ENCODE measurements around the gene SLC15A5.

DNA sequence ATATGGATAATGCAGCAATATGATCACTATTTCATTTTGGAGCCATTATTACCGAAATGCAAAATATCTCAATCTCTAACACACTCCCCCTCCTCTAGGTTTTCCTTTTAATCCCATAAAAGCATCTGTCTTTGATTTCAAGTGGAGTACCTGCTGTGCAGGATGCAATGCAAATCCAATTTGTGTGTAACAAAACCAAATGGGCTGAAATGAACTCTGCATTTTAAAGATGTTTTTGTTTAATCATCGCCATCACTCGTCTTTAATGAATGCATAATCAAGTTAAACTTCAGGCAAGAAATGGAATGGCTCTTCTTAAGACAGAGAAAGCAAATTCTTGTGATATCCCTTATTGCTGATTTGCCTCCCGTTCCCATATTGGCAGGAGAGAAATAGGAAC is 114.3 kb downstream of the SLC15A5 start:
- TF ChIP-seq, protein P1, sequence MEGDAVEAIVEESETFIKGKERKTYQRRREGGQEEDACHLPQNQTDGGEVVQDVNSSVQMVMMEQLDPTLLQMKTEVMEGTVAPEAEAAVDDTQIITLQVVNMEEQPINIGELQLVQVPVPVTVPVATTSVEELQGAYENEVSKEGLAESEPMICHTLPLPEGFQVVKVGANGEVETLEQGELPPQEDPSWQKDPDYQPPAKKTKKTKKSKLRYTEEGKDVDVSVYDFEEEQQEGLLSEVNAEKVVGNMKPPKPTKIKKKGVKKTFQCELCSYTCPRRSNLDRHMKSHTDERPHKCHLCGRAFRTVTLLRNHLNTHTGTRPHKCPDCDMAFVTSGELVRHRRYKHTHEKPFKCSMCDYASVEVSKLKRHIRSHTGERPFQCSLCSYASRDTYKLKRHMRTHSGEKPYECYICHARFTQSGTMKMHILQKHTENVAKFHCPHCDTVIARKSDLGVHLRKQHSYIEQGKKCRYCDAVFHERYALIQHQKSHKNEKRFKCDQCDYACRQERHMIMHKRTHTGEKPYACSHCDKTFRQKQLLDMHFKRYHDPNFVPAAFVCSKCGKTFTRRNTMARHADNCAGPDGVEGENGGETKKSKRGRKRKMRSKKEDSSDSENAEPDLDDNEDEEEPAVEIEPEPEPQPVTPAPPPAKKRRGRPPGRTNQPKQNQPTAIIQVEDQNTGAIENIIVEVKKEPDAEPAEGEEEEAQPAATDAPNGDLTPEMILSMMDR (IDR thresholded peaks at IDR 0.05 in 4 of 5, conservative IDR thresholded peaks at IDR 0.05 in 1 of 5), result no peak
- no peak for TF ChIP-seq POLR2A (IDR thresholded peaks at IDR 0.05)

Measured in gastrocnemius medialis (tissue), 4 donors.